HFF-Myc (cell line): ENCODE data around the gene SLC16A11.

Experiments used
- DNase-seq: peaks from one replicate; pipeline ENCODE4 v3.0.0-alpha.2; 2011; ENCODE audit warnings: low read depth; ENCODE audit errors: extremely low read depth
- H3K4me3 ChIP-seq: replicated peaks from 2 replicates; pipeline ENCODE4 v1.5.1; 2011; ENCODE audit warnings: low read depth, mild to moderate bottlenecking, control low read depth, low read length
- CTCF ChIP-seq: IDR thresholded peaks from 2 replicates; pipeline ENCODE4 v1.5.1; 2012; ENCODE audit warnings: mild to moderate bottlenecking, low read depth, low read length, control low read depth; ENCODE audit errors: missing control alignments

SLC16A11 gene

GRCh38 chr17:7014995-7015958 is 28.6 kb downstream of the SLC16A11 start:
- DNase-seq, result no peak
- H3K4me3 ChIP-seq, result peak overlapping the region; percentile 88
- TF ChIP-seq CTCF, result no peak

- DNase-seq, result peak; percentile 71
- H3K4me3 ChIP-seq, result peak overlapping the region; percentile 88
- peak; percentile 36 for TF ChIP-seq CTCF
These were observed 29.5 kb downstream of the SLC16A11 start for GRCh38 chr17:7014261-7014994.

- DNase-seq, result no peak
- H3K4me3 ChIP-seq, result peak overlapping the region; percentile 88
- TF ChIP-seq CTCF, result no peak
These were observed 32.0 kb downstream of the SLC16A11 start for GRCh38 chr17:7011942-7012254.

- no peak for DNase-seq
- peak overlapping the region; percentile 88 for H3K4me3 ChIP-seq
- no peak for TF ChIP-seq CTCF
These were observed 32.5 kb downstream of the SLC16A11 start for GRCh38 chr17:7011415-7011814.

- peak overlapping the region; percentile 88 for H3K4me3 ChIP-seq
- TF ChIP-seq CTCF, result no peak
These were observed 33.4 kb downstream of the SLC16A11 start for GRCh38 chr17:7010523-7010922.

GRCh38 chr17:7007143-7007542 is 36.7 kb downstream of the SLC16A11 start:
- TF ChIP-seq CTCF, result no peak
- DNase-seq, result no peak

More at GRCh38 chr17:7010523-7010922, 33.4 kb downstream of the SLC16A11 start:
- no peak for DNase-seq

More at GRCh38 chr17:7007143-7007542, 36.7 kb downstream of the SLC16A11 start:
- H3K4me3 ChIP-seq, result no peak overlapping the region
